SKM-1 (cell line): Measurements from ENCODE around the gene RBM15B.

Source experiments
- DNase-seq: peaks from one replicate; lab custom pipeline; 2025; ENCODE audit not compliant: unreplicated experiment; lab: John Stamatoyannopoulos, UW

Gene RBM15B

GRCh38 chr3:51391566-51392354 is 675 bp downstream of the RBM15B start:
- DNase-seq: no peak

GRCh38 chr3:51392355-51393133 is 1.5 kb downstream of the RBM15B start:
- DNase-seq: no peak

- DNase-seq: no peak
Measured at GRCh38 chr3:51393134-51393495, 2.0 kb downstream of the RBM15B start.

GRCh38 chr3:51393564-51393963 is 2.5 kb downstream of the RBM15B start:
- DNase-seq: no peak

DNA sequence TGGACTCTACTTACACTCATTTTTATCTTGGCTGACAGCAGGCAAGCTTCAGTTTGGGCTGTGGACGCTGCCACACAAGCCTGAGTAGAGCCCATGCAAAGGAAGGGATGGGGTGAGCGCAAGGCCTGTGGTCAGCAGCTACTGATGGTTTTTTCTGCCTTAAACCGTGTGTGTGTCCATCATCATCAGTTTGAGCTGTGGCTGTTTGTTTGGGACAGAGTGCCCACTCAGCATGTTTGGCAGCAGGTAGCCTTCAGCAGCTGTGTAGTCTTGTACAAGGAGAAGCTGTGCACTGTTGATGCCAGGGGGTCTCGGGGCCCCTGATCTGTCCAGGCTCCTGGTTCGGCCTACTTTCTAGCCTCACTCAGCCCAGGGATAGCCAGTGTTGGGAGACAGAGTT is 3.5 kb downstream of the RBM15B start:
- no peak for DNase-seq

DNA sequence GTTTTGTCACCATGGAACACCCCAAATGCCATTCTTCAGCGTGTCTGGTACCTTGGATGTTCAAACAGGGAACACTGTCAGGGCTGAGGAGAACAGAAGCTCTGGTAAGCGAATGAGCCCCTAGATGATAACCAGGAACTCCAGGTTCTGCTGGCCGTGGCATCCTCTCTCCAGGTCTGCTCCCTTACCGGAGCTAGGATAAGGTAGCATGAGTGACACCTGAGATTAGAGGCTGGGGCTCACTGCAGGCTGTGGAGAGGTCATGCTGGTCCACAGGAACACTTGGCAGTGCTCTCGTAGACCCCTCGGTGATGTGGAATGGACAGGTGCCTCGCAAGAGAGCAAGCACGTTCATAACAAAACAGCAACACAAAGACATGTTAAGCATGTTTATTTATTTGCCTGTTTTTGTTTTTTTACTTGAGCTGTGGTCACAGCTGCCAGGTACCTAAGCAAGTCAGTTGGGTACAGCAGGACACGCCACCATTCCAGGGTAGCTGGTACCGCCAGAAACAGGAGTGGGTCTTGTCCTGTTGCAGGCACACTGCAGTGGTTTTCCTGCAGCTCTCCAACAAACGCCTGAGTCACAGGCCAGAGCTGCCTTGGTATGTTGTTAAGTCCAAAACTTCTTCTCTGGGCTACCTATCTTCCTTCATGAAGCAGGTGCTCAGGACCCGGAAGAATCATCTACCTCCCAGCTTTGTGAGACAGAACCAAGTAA is 4.6 kb downstream of the RBM15B start:
- no peak for DNase-seq

GRCh38 chr3:51396401-51396800 is 5.3 kb downstream of the RBM15B start:
- no peak for DNase-seq

- DNase-seq: no peak
Measured at GRCh38 chr3:51397392-51397791, 6.3 kb downstream of the RBM15B start.

GRCh38 chr3:51398595-51399310 is 7.7 kb downstream of the RBM15B start:
- no peak for DNase-seq

- no peak for DNase-seq
Measured at GRCh38 chr3:51400166-51400565, 9.1 kb downstream of the RBM15B start.

DNA sequence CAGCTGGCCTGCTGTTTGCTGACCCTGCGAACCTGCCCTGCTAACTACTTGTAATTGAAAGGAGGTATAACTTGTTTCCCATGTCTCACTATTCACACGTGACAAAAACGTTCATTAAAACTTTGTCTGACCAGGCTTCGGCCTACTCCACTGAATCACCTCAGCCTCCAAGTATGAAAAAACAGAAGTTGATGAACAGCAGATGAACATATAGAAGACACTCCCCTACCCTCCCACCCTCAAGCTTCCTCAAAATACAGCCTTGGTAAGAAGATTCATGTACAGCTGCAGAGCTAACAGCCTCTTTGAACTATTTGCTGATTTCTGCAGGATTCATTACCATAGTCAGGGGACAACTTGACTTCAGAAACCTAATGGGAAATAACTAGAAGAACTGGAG is 10.7 kb downstream of the RBM15B start:
- DNase-seq: peak; percentile 29

GRCh38 chr3:51403675-51404074 is 12.6 kb downstream of the RBM15B start:
- DNase-seq: no peak

GRCh38 chr3:51408021-51408420 is 16.9 kb downstream of the RBM15B start:
- DNase-seq: no peak

- DNase-seq: no peak
Measured at GRCh38 chr3:51408813-51409212, 17.7 kb downstream of the RBM15B start.

- DNase-seq: no peak
Measured at GRCh38 chr3:51422211-51422610, 31.1 kb downstream of the RBM15B start.

DNA sequence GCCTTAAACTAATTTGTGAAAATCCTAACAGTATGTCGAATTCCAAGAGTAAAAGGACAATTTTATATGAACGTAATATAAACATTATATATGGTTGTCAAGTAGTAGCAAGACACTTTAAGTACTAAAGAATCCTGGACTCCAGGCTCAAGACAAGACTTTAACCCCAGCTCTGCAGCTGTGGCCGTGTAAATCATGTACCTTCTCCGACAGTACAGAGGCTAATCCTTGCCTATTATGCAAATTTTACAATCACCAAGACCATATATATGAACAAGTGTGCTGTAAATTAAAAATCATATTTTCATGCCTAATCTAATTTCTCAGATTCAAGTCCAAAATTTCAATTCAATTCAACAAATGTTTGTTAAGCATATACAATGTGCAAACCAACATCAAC is 35.8 kb downstream of the RBM15B start:
- no peak for DNase-seq

GRCh38 chr3:51429138-51429537 is 38.1 kb downstream of the RBM15B start:
- DNase-seq: no peak

DNA sequence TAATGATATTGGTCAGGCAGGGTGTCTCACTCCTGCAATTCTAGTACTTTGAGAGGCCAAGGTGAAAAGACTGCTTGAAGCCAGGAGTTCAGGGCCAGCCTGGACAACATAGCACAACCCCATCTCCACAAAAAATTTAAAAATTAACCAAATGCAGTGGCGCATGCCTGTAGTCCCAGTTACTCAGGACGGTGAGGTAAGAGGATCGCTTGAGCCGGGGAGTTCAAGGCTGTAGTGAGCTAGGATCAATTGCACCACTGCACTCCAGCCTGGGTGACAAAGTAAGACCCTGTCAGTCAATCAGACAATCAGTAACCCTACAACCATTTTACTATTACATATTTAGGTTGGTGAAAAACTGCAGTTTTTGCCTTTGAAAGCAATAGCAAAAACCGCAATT is 43.0 kb downstream of the RBM15B start:
- no peak for DNase-seq

DNA sequence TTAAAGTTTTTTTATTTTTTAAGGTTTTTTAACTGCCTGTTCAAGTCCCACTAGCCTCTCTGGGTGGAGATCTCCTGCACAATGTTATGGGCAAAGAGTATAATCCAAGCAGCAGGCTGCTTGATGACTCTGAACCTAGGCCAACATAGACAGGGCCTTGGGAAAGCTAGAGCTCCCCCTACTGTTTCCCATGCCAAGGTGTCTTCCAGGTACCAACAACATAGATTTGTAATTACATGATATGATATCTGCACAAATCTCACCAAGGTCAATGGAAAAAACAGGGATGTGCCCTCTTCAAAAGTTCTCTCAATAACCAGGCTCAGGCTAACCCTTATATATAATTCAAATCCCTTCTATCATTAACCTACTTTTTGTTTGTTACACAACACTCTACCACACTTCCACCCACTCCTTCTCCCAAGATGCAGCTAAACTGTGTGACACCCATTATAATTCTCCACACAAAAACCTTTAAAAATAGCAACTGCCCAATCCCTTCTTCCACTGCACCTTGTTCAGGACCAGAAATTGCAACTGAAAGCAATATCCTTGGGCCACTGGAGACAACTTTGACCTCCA is 43.8 kb downstream of the RBM15B start:
- no peak for DNase-seq

DNA sequence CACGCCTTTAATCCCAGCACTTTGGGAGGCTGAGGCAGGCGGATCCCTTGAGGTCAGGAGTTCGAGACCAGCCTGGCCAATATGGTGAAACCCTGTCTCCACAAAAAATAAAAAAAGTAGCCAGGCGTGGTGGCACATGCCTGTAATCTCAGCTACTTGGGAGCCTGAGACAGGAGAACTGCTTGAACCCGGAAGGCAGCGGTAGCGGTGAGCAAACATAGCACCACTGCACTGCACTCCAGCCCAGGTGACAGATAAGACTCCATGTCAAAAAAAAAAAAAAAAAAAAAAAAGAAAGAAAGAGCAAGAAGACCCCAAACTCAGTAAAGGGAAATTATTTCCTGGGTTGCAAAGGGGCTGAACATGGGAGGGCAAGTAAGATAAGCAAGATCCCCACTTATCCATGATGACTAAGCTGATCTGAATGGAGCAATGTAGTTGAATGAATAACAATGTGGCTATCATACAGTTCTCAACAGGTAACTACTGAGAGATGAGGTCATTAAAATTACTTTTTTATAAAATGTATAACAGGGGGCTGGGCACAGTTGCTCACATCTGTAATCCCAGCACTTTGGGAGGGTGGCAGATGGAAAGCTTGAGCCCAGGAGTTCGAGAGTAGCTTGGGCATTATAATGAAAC is 46.0 kb downstream of the RBM15B start:
- no peak for DNase-seq
